Esophagus squamous epithelium (tissue), 4 donors: ENCODE measurements around the gene PLG.

Experiments used
- POLR2A ChIP-seq, 4 donors: fragments of 450-650 bp; IDR thresholded peaks; one replicate each; pipeline ENCODE4 v1.6.1; 2017; ENCODE audit warnings: antibody characterized with exemption in 4 of 4, mild to moderate bottlenecking in 4 of 4, moderate library complexity in 3 of 4
- TF ChIP-seq, protein P1 (sequence below), 6 experiments: fragments of 450-650 bp in 4 of 6; fragments of 200-600 bp in 2 of 6; sonication (generic) in 2 of 6; IDR thresholded peaks; one replicate each; pipeline ENCODE4 v1.5.1; 2016 to 2019; ENCODE audit warnings: antibody characterized with exemption in 6 of 6, mild to moderate bottlenecking in 4 of 6, moderate library complexity in 4 of 6

DNA sequence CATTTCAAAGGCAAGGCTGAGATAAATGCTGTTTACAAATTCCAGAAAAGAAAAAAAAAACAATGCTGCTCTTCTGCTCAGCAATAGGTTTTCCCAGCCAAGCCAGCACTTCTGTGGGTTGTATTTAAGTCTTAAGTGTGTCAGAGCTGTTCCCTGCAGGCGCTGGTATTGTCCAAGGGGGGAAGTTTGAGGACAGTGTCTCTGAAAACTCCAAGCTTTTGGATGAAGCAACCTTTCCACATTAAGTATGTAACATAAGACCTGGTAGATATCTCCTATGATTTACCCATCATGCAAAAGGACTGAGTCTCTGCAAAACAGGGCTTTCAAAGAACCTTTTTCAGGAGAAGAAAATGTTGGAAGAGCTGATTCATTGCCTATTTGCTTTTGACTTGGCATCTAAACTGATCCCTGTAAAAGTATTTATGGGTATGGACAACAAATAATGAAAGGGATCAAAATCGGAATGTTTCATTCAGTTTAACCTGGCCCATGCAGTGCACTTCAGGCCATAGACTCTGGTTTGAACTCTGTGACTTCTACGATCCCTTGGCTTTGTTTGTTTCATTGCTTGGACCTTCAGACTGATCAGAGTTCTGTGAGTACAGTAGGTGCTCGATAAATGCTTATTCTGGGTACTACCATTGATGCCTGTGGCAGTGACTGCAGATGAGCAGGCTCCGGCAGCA, 16.1 kb upstream of the PLG start:
- TF ChIP-seq, protein P1, sequence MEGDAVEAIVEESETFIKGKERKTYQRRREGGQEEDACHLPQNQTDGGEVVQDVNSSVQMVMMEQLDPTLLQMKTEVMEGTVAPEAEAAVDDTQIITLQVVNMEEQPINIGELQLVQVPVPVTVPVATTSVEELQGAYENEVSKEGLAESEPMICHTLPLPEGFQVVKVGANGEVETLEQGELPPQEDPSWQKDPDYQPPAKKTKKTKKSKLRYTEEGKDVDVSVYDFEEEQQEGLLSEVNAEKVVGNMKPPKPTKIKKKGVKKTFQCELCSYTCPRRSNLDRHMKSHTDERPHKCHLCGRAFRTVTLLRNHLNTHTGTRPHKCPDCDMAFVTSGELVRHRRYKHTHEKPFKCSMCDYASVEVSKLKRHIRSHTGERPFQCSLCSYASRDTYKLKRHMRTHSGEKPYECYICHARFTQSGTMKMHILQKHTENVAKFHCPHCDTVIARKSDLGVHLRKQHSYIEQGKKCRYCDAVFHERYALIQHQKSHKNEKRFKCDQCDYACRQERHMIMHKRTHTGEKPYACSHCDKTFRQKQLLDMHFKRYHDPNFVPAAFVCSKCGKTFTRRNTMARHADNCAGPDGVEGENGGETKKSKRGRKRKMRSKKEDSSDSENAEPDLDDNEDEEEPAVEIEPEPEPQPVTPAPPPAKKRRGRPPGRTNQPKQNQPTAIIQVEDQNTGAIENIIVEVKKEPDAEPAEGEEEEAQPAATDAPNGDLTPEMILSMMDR (IDR thresholded peaks at IDR 0.05) = no peak
- no peak for TF ChIP-seq POLR2A (IDR thresholded peaks at IDR 0.05)
